ENCODE data around the gene PIP5KL1.

Gene PIP5KL1

GRCh38 chr9:127931092-127931881, 710 bp upstream of the PIP5KL1 start:
- no peak for DNase-seq (ENCODE audit: low read depth)

GRCh38 chr9:127929625-127929979, 975 bp downstream of the PIP5KL1 start:
- no peak for DNase-seq (ENCODE audit: low read depth)

GRCh38 chr9:127928676-127929624, 1.6 kb downstream of the PIP5KL1 start:
- DNase-seq (ENCODE audit: low read depth), result no peak

GRCh38 chr9:127927988-127928675, 2.4 kb downstream of the PIP5KL1 start:
- DNase-seq (ENCODE audit: low read depth), result no peak

- no peak for DNase-seq (ENCODE audit: low read depth)
Observed at GRCh38 chr9:127927201-127927987, 3.2 kb downstream of the PIP5KL1 start.

- no peak for DNase-seq (ENCODE audit: low read depth)
Observed at GRCh38 chr9:127926906-127927200, 3.7 kb downstream of the PIP5KL1 start.

GRCh38 chr9:127925959-127926905, 4.3 kb downstream of the PIP5KL1 start:
- DNase-seq (ENCODE audit: low read depth), result no peak

GRCh38 chr9:127924736-127925444, 5.7 kb downstream of the PIP5KL1 start:
- DNase-seq (ENCODE audit: low read depth), result no peak

GRCh38 chr9:127923771-127924170, 6.8 kb downstream of the PIP5KL1 start:
- DNase-seq (ENCODE audit: low read depth), result no peak

GRCh38 chr9:127923046-127923445, 7.5 kb downstream of the PIP5KL1 start:
- DNase-seq (ENCODE audit: low read depth), result no peak

- peak; percentile 77 for DNase-seq (ENCODE audit: low read depth)
Observed at GRCh38 chr9:127921557-127922120, 8.9 kb downstream of the PIP5KL1 start.

- no peak for DNase-seq (ENCODE audit: low read depth)
Observed at GRCh38 chr9:127920794-127921193, 9.8 kb downstream of the PIP5KL1 start.

GRCh38 chr9:127919253-127919815, 11.2 kb downstream of the PIP5KL1 start:
- DNase-seq (ENCODE audit: low read depth), result no peak

- DNase-seq (ENCODE audit: low read depth), result no peak
Observed at GRCh38 chr9:127918183-127919107, 12.1 kb downstream of the PIP5KL1 start.

GRCh38 chr9:127917603-127918002, 13.0 kb downstream of the PIP5KL1 start:
- no peak for DNase-seq (ENCODE audit: low read depth)

GRCh38 chr9:127916720-127917581, 13.6 kb downstream of the PIP5KL1 start, which contains the start of gene ST6GALNAC4:
ST6GALNAC4 (minus strand) TSS chr9:127917041; CDS start chr9:127916419, 622 bp downstream.
- peak; percentile 97 for DNase-seq (ENCODE audit: low read depth)

Measured in stimulated activated CD8-positive, alpha-beta memory T cell treated with anti-CD3 and anti-CD28 coated beads, Interleukin-15, amount 100 ng/mL, for 24 hours (primary cell).